Neural cell (in vitro differentiated cells): ENCODE data around the gene RCAN1.

ENCODE experiments used
- CTCF ChIP-seq: fragments of 450-650 bp; IDR thresholded peaks from 2 replicates; pipeline ENCODE4 v1.5.1; 2014; ENCODE audit warnings: antibody characterized with exemption, mild to moderate bottlenecking, moderate library complexity; ENCODE audit not compliant: poor library complexity, severe bottlenecking
- POLR2AphosphoS5 ChIP-seq: IDR thresholded peaks from 2 replicates; pipeline ENCODE4 v1.6.1; 2012

GRCh38 chr21:34523019-34523555 lies 91.8 kb downstream of the RCAN1 start:
- no peak for TF ChIP-seq CTCF
- no peak for TF ChIP-seq POLR2AphosphoS5
